ENCODE results near the gene TMEM254. TPM values are rescaled to one million over a fixed set of nuclear protein-coding genes. Genes with fewer than 3 reads are reported as not detected.

Gene TMEM254
- total RNA-seq, 1 donor from 2014 or later = 14.7 TPM

GRCh38 chr10:80100116-80100515 is 21.7 kb downstream of the TMEM254 start:
- no peak overlapping the region for H3K27ac Mint-ChIP-seq
- DNase-seq (no peak), ATAC-seq (ENCODE audit: low read depth) (no peak)
- H3K27me3 Mint-ChIP-seq = peaks cover 7% of the 10 kb centered on the region
- H3K36me3 Mint-ChIP-seq (ENCODE audit: low read depth) = no peaks in the 10 kb centered on the region
- no peaks in the 10 kb centered on the region for H3K4me1 Mint-ChIP-seq
- CTCF ChIA-PET = no interaction called here
- TF ChIP-seq CTCF (IDR thresholded peaks at IDR 0.05) = no peak
- no peak overlapping the region for H3K4me3 Mint-ChIP-seq
- intact Hi-C loops (cut with micrococcal nuclease) = no loop called here
- POLR2A ChIA-PET = no interaction called here
- H3K9me3 Mint-ChIP-seq = no peaks in the 10 kb centered on the region

- TF ChIP-seq CTCF (IDR thresholded peaks at IDR 0.05) = no peak
- intact Hi-C loops (cut with micrococcal nuclease) = no loop called here
- Mint-ChIP-seq H3K27ac (no peak overlapping the region), H3K4me1 (no peaks in the 10 kb centered on the region), H3K27me3 (peaks cover 7% of the 10 kb centered on the region), H3K4me3 (no peak overlapping the region), H3K36me3 (ENCODE audit: low read depth) (no peaks in the 10 kb centered on the region), H3K9me3 (no peaks in the 10 kb centered on the region)
- ChIA-PET POLR2A (no interaction called here), CTCF (interaction anchor here (0.7 kb wide), 1 partner anchor 42 kb away, joined by 3 read pairs; no protein-coding TSS in a partner anchor)
- no peak for DNase-seq
- no peak for ATAC-seq (ENCODE audit: low read depth)
Observed at GRCh38 chr10:80100861-80101695, 22.6 kb downstream of the TMEM254 start.

- POLR2A ChIA-PET = no interaction called here
- peak; percentile 21 for ATAC-seq (ENCODE audit: low read depth)
- Mint-ChIP-seq H3K9me3 (peaks cover 19% of the 10 kb centered on the region), H3K4me3 (no peak overlapping the region), H3K27me3 (peaks cover 2% of the 10 kb centered on the region), H3K4me1 (no peaks in the 10 kb centered on the region), H3K27ac (no peak overlapping the region), H3K36me3 (ENCODE audit: low read depth) (peaks cover 6% of the 10 kb centered on the region)
- intact Hi-C loops (cut with micrococcal nuclease) = no loop called here
- TF ChIP-seq CTCF (IDR thresholded peaks at IDR 0.05) = no peak
- CTCF ChIA-PET = no interaction called here
- no peak for DNase-seq
Observed at GRCh38 chr10:80104066-80104926, 25.8 kb downstream of the TMEM254 start.

- Mint-ChIP-seq H3K36me3 (ENCODE audit: low read depth) (peaks cover 6% of the 10 kb centered on the region), H3K4me1 (no peaks in the 10 kb centered on the region), H3K4me3 (no peak overlapping the region), H3K9me3 (peaks cover 24% of the 10 kb centered on the region), H3K27ac (no peak overlapping the region), H3K27me3 (peaks cover 2% of the 10 kb centered on the region)
- DNase-seq (no peak), ATAC-seq (ENCODE audit: low read depth) (no peak)
- ChIA-PET CTCF (no interaction called here), POLR2A (no interaction called here)
- intact Hi-C loops (cut with micrococcal nuclease) = no loop called here
- no peak for TF ChIP-seq CTCF (IDR thresholded peaks at IDR 0.05)
Observed at GRCh38 chr10:80108576-80109239, 30.2 kb downstream of the TMEM254 start.
